Stimulated activated CD4-positive, alpha-beta T cell treated with anti-CD3 and anti-CD28 coated beads, TNF-alpha, amount 100 ng/mL, for 4 hours (primary cell): ENCODE data around the gene LILRB3.
A peak's percentile ranks its signal among the peaks of the same experiment; 100 is the strongest.
"Not testable (repeated sequence)": the region's sequence is repeated elsewhere in the genome, so short reads cannot be mapped to it uniquely, and the experiment has no call there.

Experiments
- DNase-seq, 3 experiments: peaks; one replicate each; pipeline ENCODE4 v3.0.0-alpha.2; 2020; ENCODE audit warnings: low read depth in 3 of 3

LILRB3 gene

GRCh38 chr19:54189735-54190502 lies 32.9 kb downstream of the LILRB3 start:
- DNase-seq, result peak; percentile 99 to 100 (median 100)

DNA sequence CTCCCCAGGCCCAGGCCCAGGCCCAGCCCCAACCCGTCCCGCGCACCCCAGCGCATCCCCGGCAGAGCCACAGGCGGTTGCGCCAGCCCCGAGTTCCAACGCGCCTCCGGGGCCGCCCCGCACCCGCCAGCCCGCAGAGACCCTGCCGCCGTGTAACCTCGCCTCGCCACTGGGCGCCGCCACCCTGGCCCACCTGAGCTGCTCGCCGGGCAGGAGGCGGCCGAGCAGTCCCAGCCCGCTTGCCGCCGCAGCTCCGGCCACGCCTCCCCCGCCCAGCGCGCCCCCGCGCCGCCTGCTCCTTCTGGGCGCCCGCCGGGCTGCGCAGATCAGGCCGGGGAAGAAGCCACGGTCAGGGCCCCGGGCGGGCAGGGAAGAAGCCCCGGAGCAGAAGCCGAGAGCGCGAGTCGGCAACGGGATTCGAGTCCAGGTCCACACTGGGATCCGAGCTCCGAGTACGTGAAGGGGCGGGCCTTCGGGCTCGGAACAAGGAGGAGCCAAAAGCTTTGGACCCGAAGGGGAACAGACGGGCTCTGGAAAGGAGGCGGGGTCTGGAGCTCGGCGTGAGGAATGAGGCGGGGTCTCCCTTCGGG lies 33.6 kb downstream of the LILRB3 start, which contains the start of gene MBOAT7:
TSS of gene MBOAT7 (minus strand) at position 436 of the 590 bp plus-strand sequence. CDS start 1,072 bp downstream, outside the sequence.
- no peak for DNase-seq

DNA sequence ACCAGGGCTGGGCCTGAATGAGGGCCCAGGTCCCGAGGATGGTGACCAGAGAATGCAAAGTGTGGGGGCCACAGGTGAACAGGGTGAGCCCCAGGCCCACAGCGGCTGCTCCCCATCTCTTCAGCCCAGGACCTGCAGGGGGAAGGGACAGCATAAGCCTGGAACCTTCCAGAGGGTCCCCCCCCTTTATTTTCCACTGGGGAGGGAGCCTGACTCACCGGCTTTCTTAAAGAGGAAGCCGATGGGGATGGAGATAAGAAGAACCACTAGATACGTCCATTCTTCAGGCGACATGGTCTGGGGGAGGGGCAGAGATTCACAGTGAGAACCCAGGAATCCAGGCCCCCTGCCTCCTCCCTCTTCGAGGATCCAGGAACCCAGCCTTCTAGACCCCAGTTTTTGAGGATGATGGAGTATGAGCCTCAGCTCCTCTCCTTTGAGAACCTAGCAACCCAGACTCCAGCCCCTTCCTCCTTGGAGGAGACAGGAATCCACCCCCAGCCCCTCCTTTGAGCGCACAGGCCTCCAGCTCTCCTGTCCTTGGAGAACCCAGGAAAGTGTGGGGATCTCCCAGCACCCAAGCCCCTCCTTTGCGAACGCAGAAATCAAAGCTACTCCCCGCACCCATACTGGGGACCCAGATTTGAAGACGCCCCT lies 34.5 kb downstream of the LILRB3 start:
- peak in 2 of 3 experiments; percentile 37 to 56 for DNase-seq

- no peak for DNase-seq
Observed at GRCh38 chr19:54186934-54187381, 35.8 kb downstream of the LILRB3 start.

- no peak for DNase-seq
Observed at GRCh38 chr19:54186351-54186750, 36.5 kb downstream of the LILRB3 start.

GRCh38 chr19:54183431-54183830 lies 39.4 kb downstream of the LILRB3 start:
- no peak for DNase-seq

GRCh38 chr19:54181894-54182293 lies 40.9 kb downstream of the LILRB3 start:
- not testable (repeated sequence) for DNase-seq

DNA sequence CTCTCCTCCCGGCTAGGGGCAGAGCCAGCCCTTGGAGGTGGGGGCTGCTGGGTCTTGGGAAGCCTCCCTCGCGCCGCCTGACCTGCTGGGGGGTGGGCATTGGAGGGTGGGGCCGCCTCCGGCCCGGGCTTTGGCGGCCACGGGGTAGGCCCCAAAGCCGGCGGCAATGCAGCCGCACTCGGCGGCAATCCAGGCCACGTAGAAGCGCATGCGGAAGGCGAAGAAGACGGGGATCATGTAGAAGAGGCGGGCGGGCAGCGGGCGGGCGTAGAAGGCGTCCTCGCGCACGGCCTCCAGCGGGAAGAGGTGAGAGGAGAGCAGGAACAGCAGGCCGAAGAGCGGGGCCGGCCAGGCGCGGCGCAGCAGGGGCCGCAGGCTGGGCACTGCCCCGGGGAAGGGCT lies 42.1 kb downstream of the LILRB3 start:
- no peak for DNase-seq

DNA sequence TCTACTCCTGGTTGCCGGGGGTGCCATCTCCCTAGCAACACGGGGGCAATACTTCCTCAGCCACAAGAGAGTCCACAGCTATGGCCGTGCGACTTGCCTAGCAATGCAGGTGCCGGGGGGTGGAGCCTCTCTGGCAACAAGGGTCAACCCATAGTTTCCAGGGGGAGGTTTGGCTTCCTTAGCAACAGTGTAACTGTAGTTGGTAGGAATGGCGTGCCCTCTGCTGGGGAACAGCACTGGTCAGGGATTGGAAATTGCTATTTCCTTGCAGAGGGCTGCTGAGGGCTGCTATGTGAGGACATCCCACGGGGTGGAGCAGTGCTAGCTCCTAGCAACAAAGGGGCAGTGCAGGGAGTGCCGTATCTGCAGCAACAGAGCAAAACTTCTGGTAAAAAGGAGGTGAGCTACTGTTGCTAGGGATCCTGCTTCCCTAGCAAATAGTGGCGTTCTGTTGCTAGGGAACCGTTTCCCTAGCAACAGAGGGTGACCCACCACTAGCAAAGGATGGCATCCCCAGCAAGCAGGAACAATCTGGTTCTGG lies 42.8 kb downstream of the LILRB3 start:
- no peak for DNase-seq

GRCh38 chr19:54179262-54179852 lies 43.5 kb downstream of the LILRB3 start:
- no peak for DNase-seq

DNA sequence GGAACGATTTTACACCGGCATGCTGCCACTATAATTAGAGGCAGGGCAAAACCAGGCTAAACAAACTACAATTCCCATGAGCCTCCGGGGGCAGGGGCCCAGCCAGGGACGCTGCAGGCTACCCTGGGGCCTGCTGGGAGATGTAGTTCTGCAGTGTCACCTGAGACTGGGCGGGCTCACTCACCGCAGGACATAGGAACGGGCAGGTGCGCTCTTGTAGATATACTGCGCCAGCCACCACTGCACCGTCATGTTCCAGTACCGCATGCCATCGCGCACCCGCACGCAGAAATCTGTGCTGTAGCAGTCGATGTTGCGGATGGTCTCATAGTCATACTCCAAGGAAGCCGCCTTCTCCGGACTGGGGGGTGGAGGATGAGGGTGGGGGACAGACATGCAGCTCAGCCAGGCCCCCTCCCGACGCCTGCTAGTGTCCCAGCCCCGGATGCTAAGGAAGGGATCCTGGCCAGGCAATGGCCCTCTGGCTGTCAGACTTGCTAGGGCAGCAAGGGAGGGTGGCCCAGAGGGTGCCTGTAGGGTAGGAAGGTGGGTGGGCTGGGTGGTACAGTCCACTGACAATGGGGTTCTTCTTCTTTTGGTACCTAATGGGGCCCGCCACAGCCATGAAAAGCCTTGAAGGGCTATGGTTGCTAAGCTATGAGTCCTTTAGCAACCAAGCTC lies 44.1 kb downstream of the LILRB3 start:
- no peak for DNase-seq

- DNase-seq, result no peak
Observed at GRCh38 chr19:54173951-54174834, 48.6 kb downstream of the LILRB3 start.

- DNase-seq, result no peak
Observed at GRCh38 chr19:54173359-54173699, 49.5 kb downstream of the LILRB3 start.

DNA sequence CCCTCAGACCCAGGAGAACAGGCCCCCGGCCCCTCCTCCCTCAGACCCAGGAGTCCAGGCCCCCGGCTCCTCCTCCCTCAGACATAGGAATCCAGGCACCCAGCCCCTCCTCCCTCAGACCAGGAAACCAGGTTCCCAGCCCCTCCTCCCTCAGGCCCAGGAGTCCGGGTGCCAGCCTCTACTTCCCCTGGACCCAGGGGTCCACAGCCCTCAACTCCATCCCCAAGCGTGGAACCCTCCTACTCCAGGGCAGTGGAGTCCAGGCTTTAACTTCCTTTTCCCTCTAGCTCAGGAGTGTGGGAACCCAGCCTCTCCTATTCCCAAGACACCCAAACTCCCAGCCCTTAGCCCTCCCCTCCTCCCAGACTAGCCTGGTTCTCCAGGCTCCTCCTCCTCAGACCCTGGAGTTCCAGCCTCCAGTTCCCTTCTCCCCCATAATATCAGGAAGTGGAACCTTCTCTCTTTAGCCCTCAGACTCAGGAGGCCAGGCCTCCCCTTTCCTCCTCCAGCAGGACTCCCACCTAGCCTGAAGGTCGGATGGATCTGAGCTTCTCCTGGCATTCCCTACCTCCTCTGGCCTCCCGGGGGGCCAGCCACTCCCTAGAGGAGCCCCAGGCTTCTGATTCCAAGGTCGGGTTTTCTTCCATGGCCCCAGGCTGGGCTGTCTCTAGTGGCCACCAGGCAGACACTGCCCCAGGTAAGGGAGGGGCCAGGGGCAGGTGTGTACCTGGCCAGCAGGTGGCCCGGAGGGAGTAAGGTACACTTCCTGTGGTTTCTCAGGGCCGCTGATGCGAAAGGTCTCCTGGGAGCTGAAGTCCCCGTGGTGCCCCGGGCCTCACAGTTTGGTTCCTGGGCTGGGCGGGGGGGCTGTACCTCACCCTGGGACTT lies 50.1 kb downstream of the LILRB3 start, which contains the start of gene TMC4:
TSS of gene TMC4 (minus strand) at position 690 of the 888 bp plus-strand sequence. CDS start at position 647, 43 bp downstream.
- DNase-seq, result no peak

DNA sequence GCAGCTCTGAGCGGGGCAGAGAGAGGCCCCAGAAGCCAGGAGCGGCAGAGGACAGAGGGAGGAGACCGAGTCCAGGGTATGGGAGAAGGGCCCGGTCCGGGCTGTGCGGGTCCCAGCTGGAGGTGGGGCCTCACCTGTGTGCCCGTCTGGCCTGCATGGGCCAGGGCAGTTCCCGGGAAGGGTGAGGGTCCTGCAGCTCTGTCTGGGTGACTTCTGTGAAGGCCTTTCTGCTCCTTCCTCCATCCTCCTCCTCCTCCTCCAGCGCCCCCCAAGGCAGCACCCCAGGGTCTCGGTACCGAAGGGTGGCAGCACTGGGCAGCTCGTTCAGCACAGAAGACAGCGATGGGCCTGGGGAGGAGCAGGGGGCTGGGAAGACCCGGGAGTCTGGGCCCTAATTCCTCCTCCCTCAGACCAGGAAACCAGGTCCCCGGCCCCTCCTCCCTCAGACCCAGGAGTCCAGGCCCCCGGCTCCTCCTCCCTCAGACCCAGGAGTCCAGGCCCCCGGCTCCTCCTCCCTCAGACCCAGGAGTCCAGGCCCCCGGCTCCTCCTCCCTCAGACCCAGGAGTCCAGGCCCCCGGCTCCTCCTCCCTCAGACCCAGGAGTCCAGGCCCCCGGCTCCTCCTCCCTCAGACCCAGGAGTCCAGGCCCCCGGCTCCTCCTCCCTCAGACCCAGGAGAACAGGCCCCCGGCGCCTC lies 50.9 kb downstream of the LILRB3 start:
- DNase-seq, result not testable (repeated sequence)

DNA sequence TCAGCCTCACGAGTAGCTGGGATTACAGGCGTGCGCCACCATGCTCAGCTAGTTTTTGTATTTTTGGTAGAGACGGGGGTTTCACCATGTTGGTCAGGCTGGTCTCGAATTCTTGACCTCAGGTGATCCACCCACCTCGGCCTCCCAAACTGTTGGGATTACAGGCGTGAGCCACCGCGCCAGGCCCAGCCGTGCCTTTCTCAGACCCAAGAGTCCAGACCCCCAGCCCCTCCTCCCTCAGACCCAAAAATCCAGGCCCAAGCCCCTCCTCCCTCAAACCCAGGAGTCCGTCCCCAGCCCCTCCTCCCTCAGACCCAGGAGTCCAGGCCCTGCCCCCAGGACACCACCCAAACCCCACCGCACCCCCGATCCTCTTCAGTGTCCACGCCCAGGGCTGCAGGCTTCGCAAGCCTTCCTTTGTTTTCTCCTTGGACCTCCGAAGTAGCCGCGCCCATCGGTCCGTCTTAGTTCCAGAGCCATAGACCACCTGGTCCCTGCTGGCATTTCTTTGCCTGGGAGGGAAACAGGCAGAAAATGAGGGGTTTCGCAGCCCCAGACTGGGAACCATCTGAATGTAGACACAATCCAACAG lies 53.6 kb downstream of the LILRB3 start:
- no peak for DNase-seq

- DNase-seq, result peak; percentile 80 to 90 (median 84)
Observed at GRCh38 chr19:54168174-54168917, 54.5 kb downstream of the LILRB3 start.
